ENCODE measurements around the gene CLDN19. TPM values are rescaled to one million over a fixed set of nuclear protein-coding genes. Genes with fewer than 3 reads are reported as not detected.

The CLDN19 gene
- total and polyA plus RNA-seq, 9 of the 15 experiments (the other 6 are each of a cell fraction or from before 2014, with no cell fraction given): not detected

DNA sequence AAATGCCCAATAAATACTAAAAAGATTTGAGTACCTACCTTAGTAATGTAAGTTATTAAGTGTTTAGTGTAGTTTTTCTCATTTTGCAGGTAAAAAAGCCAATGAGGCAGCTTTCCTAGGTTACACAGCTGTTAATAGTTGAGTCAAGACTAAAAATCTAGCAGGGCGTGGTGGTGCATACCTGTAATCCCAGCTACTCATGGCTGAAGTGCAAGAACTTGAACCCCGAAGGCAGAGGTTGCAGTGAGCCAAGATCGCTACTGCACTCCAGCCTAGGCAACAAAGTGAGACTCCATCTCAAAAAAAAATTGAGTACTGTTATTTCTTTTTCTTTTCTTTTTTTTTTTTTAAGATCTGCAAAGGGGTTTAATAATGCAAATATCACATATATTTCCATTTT lies 50.1 kb downstream of the CLDN19 start:
- H3K4me3 ChIP-seq: no peak overlapping the region
- CTCF ChIA-PET (ENCODE audit: low intra/inter-chr PET ratio): no interaction called here
- no peak overlapping the region for H3K27ac ChIP-seq (ENCODE audit: extremely low read depth, low read depth, low read length)
- peaks cover 6 to 42% of the 10 kb centered on the region in 2 experiments; a peak in 4 of 5 replicates for H3K4me1 ChIP-seq (replicated peaks in 1 of 2; ENCODE audit: control insufficient read depth in 2 of 2, insufficient read depth in 2 of 2, low read length in 2 of 2)
- no peaks in the 10 kb centered on the region for H3K9me3 ChIP-seq (replicated peaks; ENCODE audit: control insufficient read depth, insufficient read depth, low read depth, low read length)
- POLR2A ChIA-PET: interaction anchor here (1.0 to 5.7 kb wide), 5 partner anchors 7 to 32 kb away, joined by 3 to 58 read pairs (median 7); partner anchors contain the start of genes PPIH and YBX1
- no peak overlapping the region for H2AFZ ChIP-seq (ENCODE audit: low read depth, low read length)
- ATAC-seq (no peak), FAIRE-seq (no peak), DNase-seq (ENCODE audit: extremely low read depth in 1 of 4, low spot score in 3 of 4) (no peak)
- no TSS peak for BruUV-seq (replicated peaks)
- no peaks in the 10 kb centered on the region for H3K27me3 ChIP-seq (ENCODE audit: control insufficient read depth in 2 of 2, insufficient read depth in 2 of 2, low read length in 2 of 2)
- peaks cover 88% of the 10 kb centered on the region for H4K20me1 ChIP-seq (replicated peaks; ENCODE audit: control insufficient read depth, insufficient read depth, low read length)
- H3K9me1 ChIP-seq (ENCODE audit: control insufficient read depth, insufficient read depth, low read length): peaks cover 8% of the 10 kb centered on the region
- WGBS (ENCODE audit: insufficient coverage, low coverage, missing lambda C conversion rate): 95% methylated on average over 3 of the region's 3 CpGs
- in situ Hi-C loops (cut with MboI) (no loop called here), intact Hi-C loops (cut with micrococcal nuclease) (loop anchor here (10.0 kb wide), 1 partner anchor 245 kb away; no protein-coding TSS in a partner anchor)
- no peak overlapping the region for H3K9ac ChIP-seq (ENCODE audit: insufficient read depth in 1 of 2, low read depth in 2 of 2, low read length in 2 of 2)
- H3K4me2 ChIP-seq (ENCODE audit: insufficient read depth, low read length): no peak overlapping the region
- peaks cover 100% of the 10 kb centered on the region for H3K79me2 ChIP-seq (ENCODE audit: control insufficient read depth, insufficient read depth, low read length)
- H3K36me3 ChIP-seq (ENCODE audit: control insufficient read depth, insufficient read depth, low read length): peaks cover 100% of the 10 kb centered on the region
- TF ChIP-seq, protein P1, sequence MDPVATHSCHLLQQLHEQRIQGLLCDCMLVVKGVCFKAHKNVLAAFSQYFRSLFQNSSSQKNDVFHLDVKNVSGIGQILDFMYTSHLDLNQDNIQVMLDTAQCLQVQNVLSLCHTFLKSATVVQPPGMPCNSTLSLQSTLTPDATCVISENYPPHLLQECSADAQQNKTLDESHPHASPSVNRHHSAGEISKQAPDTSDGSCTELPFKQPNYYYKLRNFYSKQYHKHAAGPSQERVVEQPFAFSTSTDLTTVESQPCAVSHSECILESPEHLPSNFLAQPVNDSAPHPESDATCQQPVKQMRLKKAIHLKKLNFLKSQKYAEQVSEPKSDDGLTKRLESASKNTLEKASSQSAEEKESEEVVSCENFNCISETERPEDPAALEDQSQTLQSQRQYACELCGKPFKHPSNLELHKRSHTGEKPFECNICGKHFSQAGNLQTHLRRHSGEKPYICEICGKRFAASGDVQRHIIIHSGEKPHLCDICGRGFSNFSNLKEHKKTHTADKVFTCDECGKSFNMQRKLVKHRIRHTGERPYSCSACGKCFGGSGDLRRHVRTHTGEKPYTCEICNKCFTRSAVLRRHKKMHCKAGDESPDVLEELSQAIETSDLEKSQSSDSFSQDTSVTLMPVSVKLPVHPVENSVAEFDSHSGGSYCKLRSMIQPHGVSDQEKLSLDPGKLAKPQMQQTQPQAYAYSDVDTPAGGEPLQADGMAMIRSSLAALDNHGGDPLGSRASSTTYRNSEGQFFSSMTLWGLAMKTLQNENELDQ (CRISPR knock-in tag; IDR thresholded peaks at IDR 0.05; ENCODE audit: borderline replicate concordance): no peak
- TF ChIP-seq, protein P2, sequence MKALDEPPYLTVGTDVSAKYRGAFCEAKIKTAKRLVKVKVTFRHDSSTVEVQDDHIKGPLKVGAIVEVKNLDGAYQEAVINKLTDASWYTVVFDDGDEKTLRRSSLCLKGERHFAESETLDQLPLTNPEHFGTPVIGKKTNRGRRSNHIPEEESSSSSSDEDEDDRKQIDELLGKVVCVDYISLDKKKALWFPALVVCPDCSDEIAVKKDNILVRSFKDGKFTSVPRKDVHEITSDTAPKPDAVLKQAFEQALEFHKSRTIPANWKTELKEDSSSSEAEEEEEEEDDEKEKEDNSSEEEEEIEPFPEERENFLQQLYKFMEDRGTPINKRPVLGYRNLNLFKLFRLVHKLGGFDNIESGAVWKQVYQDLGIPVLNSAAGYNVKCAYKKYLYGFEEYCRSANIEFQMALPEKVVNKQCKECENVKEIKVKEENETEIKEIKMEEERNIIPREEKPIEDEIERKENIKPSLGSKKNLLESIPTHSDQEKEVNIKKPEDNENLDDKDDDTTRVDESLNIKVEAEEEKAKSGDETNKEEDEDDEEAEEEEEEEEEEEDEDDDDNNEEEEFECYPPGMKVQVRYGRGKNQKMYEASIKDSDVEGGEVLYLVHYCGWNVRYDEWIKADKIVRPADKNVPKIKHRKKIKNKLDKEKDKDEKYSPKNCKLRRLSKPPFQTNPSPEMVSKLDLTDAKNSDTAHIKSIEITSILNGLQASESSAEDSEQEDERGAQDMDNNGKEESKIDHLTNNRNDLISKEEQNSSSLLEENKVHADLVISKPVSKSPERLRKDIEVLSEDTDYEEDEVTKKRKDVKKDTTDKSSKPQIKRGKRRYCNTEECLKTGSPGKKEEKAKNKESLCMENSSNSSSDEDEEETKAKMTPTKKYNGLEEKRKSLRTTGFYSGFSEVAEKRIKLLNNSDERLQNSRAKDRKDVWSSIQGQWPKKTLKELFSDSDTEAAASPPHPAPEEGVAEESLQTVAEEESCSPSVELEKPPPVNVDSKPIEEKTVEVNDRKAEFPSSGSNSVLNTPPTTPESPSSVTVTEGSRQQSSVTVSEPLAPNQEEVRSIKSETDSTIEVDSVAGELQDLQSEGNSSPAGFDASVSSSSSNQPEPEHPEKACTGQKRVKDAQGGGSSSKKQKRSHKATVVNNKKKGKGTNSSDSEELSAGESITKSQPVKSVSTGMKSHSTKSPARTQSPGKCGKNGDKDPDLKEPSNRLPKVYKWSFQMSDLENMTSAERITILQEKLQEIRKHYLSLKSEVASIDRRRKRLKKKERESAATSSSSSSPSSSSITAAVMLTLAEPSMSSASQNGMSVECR (CRISPR knock-in tag; IDR thresholded peaks at IDR 0.05): no peak
- TF ChIP-seq ZNF707 (CRISPR knock-in tag; conservative IDR thresholded peaks at IDR 0.05) (no peak), EWSR1 (IDR thresholded peaks at IDR 0.05; ENCODE audit: borderline replicate concordance, low read depth, partially characterized antibody) (no peak), HIVEP1 (CRISPR knock-in tag; IDR thresholded peaks at IDR 0.05) (no peak)
- TF ChIP-seq, protein P3, sequence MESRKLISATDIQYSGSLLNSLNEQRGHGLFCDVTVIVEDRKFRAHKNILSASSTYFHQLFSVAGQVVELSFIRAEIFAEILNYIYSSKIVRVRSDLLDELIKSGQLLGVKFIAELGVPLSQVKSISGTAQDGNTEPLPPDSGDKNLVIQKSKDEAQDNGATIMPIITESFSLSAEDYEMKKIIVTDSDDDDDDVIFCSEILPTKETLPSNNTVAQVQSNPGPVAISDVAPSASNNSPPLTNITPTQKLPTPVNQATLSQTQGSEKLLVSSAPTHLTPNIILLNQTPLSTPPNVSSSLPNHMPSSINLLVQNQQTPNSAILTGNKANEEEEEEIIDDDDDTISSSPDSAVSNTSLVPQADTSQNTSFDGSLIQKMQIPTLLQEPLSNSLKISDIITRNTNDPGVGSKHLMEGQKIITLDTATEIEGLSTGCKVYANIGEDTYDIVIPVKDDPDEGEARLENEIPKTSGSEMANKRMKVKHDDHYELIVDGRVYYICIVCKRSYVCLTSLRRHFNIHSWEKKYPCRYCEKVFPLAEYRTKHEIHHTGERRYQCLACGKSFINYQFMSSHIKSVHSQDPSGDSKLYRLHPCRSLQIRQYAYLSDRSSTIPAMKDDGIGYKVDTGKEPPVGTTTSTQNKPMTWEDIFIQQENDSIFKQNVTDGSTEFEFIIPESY (CRISPR knock-in tag; IDR thresholded peaks at IDR 0.05): no peak
